Measurements from ENCODE around the gene NAIF1.
"Not testable (repeated sequence)": the region's sequence is repeated elsewhere in the genome, so short reads cannot be mapped to it uniquely, and the experiment has no call there.

NAIF1 gene

GRCh38 chr9:128080206-128080605, 13.1 kb upstream of the NAIF1 start:
- no peaks in the 10 kb centered on the region for H3K27me3 Mint-ChIP-seq
- no peak for DNase-seq
- H3K27ac Mint-ChIP-seq, result no peak overlapping the region
- H3K4me1 Mint-ChIP-seq, result peaks cover 67% of the 10 kb centered on the region
- ATAC-seq, result no peak
- no peaks in the 10 kb centered on the region for H3K9me3 Mint-ChIP-seq
- no peak overlapping the region for H3K4me3 Mint-ChIP-seq

GRCh38 chr9:128078504-128079434, 11.6 kb upstream of the NAIF1 start:
- peaks cover 60% of the 10 kb centered on the region for H3K4me1 Mint-ChIP-seq
- H3K27ac Mint-ChIP-seq, result peak overlapping the region; percentile 37 to 71
- DNase-seq (no peak), ATAC-seq (no peak)
- H3K9me3 Mint-ChIP-seq, result no peaks in the 10 kb centered on the region
- peak overlapping the region; percentile 8 for H3K4me3 Mint-ChIP-seq
- H3K27me3 Mint-ChIP-seq, result no peaks in the 10 kb centered on the region

GRCh38 chr9:128077847-128078503, 10.9 kb upstream of the NAIF1 start:
- Mint-ChIP-seq H3K4me1 (peaks cover 67% of the 10 kb centered on the region), H3K9me3 (no peaks in the 10 kb centered on the region), H3K27ac (peak overlapping the region in 1 of 2 donors; percentile 89), H3K4me3 (peak overlapping the region in 1 of 2 donors; percentile 57), H3K27me3 (no peaks in the 10 kb centered on the region)
- no peak for DNase-seq
- peak; percentile 28 for ATAC-seq

GRCh38 chr9:128073253-128073886, 6.2 kb upstream of the NAIF1 start:
- DNase-seq (no peak), ATAC-seq (no peak)
- H3K9me3 Mint-ChIP-seq, result no peaks in the 10 kb centered on the region
- H3K27me3 Mint-ChIP-seq, result no peaks in the 10 kb centered on the region
- H3K27ac Mint-ChIP-seq, result no peak overlapping the region
- H3K4me1 Mint-ChIP-seq, result peaks cover 72% of the 10 kb centered on the region
- peak overlapping the region in 1 of 2 donors; percentile 46 for H3K4me3 Mint-ChIP-seq

GRCh38 chr9:128072144-128073021, 5.3 kb upstream of the NAIF1 start:
- DNase-seq, result peak in 1 of 2 donors; percentile 49
- H3K4me1 Mint-ChIP-seq, result peaks cover 63% of the 10 kb centered on the region

GRCh38 chr9:128071475-128071874, 4.4 kb upstream of the NAIF1 start:
- DNase-seq, H3K27me3 Mint-ChIP-seq, H3K9me3 Mint-ChIP-seq, ATAC-seq: not testable (repeated sequence)
- Mint-ChIP-seq H3K4me1 (peaks cover 53% of the 10 kb centered on the region), H3K27ac (peak overlapping the region; percentile 59 to 95), H3K4me3 (peak overlapping the region; percentile 71 to 82)

More at GRCh38 chr9:128072144-128073021, 5.3 kb upstream of the NAIF1 start:
- Mint-ChIP-seq H3K27me3 (no peaks in the 10 kb centered on the region), H3K4me3 (peak overlapping the region; percentile 71 to 82), H3K27ac (peak overlapping the region; percentile 65 to 95), H3K9me3 (no peaks in the 10 kb centered on the region)
- no peak for ATAC-seq

GRCh38 chr9:128070874-128071273, 3.8 kb upstream of the NAIF1 start:
- peak overlapping the region; percentile 65 to 88 for H3K27ac Mint-ChIP-seq
- ATAC-seq (no peak), DNase-seq (no peak)
- H3K27me3 Mint-ChIP-seq, result no peaks in the 10 kb centered on the region
- H3K4me3 Mint-ChIP-seq, result peak overlapping the region; percentile 90 to 94
- no peaks in the 10 kb centered on the region for H3K9me3 Mint-ChIP-seq
- H3K4me1 Mint-ChIP-seq, result peaks cover 52% of the 10 kb centered on the region

GRCh38 chr9:128068386-128069205, 1.5 kb upstream of the NAIF1 start:
- H3K4me1 Mint-ChIP-seq, result peaks cover 50% of the 10 kb centered on the region
- H3K27ac Mint-ChIP-seq, result peak overlapping the region; percentile 34 to 96
- no peaks in the 10 kb centered on the region for H3K27me3 Mint-ChIP-seq
- H3K9me3 Mint-ChIP-seq, result no peaks in the 10 kb centered on the region
- peak overlapping the region; percentile 90 to 94 for H3K4me3 Mint-ChIP-seq
- peak; percentile 25 for ATAC-seq
- peak in 1 of 2 donors; percentile 58 for DNase-seq

GRCh38 chr9:128067645-128068385, 695 bp upstream of the NAIF1 start, which contains the start of gene SLC25A25:
TSS of gene SLC25A25 (plus strand) at chr9:128068232. CDS start at chr9:128068320, 88 bp downstream.
- peak; percentile 83 for ATAC-seq
- peak; percentile 100 for DNase-seq
- Mint-ChIP-seq H3K27me3 (no peaks in the 10 kb centered on the region), H3K27ac (peak within 1 kb of the TSS; percentile 34 to 96), H3K4me1 (peaks cover 50% of the 10 kb centered on the region), H3K9me3 (no peaks in the 10 kb centered on the region), H3K4me3 (peak within 1 kb of the TSS; percentile 90 to 94)

- no peak for ATAC-seq
- H3K9me3 Mint-ChIP-seq, result no peaks in the 10 kb centered on the region
- H3K4me1 Mint-ChIP-seq, result peaks cover 48% of the 10 kb centered on the region
- H3K4me3 Mint-ChIP-seq, result no peak overlapping the region
- H3K27me3 Mint-ChIP-seq, result no peaks in the 10 kb centered on the region
- peak overlapping the region in 1 of 2 donors; percentile 93 for H3K27ac Mint-ChIP-seq
- no peak for DNase-seq
These were observed 1.0 kb downstream of the NAIF1 start for GRCh38 chr9:128065907-128066712.

- Mint-ChIP-seq H3K27ac (peak overlapping the region in 1 of 2 donors; percentile 67), H3K4me3 (no peak overlapping the region), H3K4me1 (peaks cover 30% of the 10 kb centered on the region)
These were observed 4.0 kb downstream of the NAIF1 start for GRCh38 chr9:128062846-128063831.

GRCh38 chr9:128062279-128062678, 4.8 kb downstream of the NAIF1 start:
- no peak for ATAC-seq
- Mint-ChIP-seq H3K4me3 (peak overlapping the region; percentile 66 to 75), H3K4me1 (peaks cover 30% of the 10 kb centered on the region), H3K9me3 (no peaks in the 10 kb centered on the region), H3K27me3 (no peaks in the 10 kb centered on the region), H3K27ac (peak overlapping the region in 1 of 2 donors; percentile 4)
- DNase-seq, result no peak

More at GRCh38 chr9:128062846-128063831, 4.0 kb downstream of the NAIF1 start:
- Mint-ChIP-seq H3K9me3 (no peaks in the 10 kb centered on the region), H3K27me3 (no peaks in the 10 kb centered on the region)
- no peak for ATAC-seq
- no peak for DNase-seq
